ENCODE results near the gene NOL12.

Gene NOL12

GRCh38 chr22:37659897-37660708, 26.0 kb upstream of the NOL12 start:
- no peak for DNase-seq

DNA sequence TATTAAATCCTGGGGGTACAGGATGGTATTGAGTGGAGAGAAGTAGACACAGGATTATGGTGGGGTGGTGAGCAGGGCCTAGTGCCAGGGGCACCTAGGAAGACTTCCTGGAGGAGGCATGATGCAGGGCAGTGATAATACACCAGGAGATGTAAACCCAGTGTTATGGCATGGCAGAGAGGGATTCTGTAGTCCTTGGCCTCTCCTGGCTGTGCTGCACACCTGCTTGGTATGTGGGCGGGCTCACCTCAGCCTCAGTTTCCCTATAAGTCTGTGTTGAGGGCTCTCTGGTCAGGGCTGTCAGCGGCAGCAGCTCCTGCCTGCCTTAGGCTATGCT, 25.5 kb upstream of the NOL12 start:
- no peak for DNase-seq

- no peak for DNase-seq
These were observed 24.8 kb upstream of the NOL12 start for GRCh38 chr22:37661160-37661924.

GRCh38 chr22:37662039-37662438, 24.1 kb upstream of the NOL12 start:
- no peak for DNase-seq

GRCh38 chr22:37663521-37664140, 22.5 kb upstream of the NOL12 start:
- DNase-seq: no peak

DNA sequence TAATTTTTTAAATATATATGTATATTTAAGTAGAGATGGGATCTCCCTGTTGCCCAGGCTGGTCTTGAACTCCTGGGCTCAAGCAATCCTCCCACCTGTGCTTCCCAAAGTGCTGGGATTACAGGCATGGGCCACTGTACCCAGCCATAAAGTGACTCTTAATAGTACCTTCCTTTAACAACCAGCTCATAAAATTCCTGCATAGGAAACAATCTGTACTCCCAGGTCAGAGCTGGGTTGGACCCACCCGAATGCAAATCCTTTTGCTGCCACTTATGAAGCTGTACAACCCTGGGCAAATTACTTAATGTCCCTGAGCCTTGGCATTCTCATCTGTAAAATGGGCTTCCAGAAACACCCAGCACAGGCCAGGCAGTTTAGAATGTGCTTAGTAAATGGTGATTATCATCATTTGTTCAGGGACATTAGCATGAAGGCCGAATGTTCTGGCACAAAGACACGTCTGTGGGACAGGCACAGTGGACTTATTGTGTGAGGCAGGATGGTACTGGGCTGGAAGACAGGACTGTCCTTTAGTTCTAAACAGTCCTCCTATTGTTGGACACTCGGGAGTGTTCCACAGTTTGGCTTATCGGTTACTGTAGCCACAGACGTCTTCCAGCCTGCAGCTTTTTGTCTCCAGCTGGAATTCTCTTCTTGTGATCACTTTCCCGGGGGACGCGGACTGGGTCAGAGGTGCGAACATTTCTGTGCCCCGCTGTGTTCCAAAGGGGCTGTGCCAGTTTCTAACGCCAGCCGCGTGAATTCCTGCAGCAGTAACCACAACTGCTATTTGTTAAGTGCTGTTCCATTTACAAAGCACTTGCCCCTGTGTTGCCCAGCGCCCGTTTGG, 21.7 kb upstream of the NOL12 start:
- no peak for DNase-seq

- DNase-seq: no peak
These were observed 20.7 kb upstream of the NOL12 start for GRCh38 chr22:37665487-37665886.

GRCh38 chr22:37669586-37669985, 16.6 kb upstream of the NOL12 start:
- DNase-seq: no peak

- DNase-seq: no peak
These were observed 13.8 kb upstream of the NOL12 start for GRCh38 chr22:37672206-37672919.

DNA sequence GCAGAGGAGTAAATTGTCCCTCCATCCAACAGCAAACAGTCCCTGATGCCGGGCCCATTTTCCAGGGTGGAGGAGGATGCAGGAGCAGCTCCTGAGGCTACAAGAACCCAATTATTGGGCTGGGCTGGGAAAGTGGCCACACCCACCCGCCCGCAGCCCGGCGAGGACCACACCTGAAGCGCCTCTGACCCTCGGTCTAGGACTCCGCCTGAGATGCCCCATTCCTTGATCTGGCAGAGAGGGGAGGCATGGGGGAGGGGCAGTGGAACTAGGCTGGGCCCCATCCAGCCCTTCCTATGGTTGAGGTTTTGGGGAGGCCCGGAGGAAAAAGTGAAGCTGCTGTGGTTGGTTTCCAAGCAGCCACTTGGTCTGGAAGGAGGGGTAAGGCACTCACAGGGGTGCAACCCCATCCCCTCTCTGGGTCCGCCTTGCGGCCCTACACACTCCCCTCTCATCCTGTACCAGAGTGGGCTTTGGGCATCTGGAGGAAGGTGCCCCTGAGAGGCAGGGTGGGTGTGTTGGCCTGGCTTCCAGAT, 13.2 kb upstream of the NOL12 start:
- no peak for DNase-seq

GRCh38 chr22:37674248-37674647, 11.9 kb upstream of the NOL12 start:
- no peak for DNase-seq

GRCh38 chr22:37674951-37675929, 10.9 kb upstream of the NOL12 start, which contains the start of gene LGALS1:
LGALS1 (plus strand) TSS chr22:37675636; CDS start chr22:37675703, 67 bp downstream.
- no peak for DNase-seq

GRCh38 chr22:37675930-37676735, 10.0 kb upstream of the NOL12 start:
- no peak for DNase-seq

DNA sequence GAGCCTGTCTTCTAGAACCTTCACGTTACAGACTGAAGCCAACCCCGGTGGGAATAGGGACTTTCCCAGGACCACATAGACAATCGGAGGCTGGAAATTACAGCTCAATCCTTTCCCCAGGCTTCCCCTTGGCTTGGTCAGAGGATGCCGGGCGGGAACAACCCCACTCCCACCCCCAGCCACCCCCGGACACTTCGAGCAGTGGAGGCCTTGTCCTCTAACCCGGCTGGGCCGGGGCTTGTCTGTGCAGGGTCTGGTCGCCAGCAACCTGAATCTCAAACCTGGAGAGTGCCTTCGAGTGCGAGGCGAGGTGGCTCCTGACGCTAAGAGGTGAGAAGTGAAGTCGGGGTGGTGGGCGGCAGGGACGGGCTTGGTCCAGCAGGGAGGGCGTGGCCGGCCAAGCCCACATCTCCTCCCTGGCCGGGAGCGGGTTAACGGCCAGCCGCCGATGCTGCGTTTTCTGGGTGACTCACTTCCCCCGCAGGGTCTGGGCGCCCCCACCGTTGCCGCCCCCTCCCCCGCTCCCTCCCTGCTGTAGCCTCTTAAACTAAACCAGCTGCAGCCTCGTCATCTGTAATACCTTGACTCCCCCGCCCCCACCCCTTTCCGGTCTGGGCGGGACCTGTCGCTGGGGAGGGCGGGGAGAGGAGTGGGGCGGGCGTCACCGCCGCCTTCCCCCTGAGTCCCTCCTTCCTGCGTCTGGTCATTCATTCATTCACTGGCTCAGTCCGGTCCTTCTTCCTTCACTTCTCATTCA, 9.2 kb upstream of the NOL12 start:
- DNase-seq: peak; percentile 98

GRCh38 chr22:37677493-37677974, 8.6 kb upstream of the NOL12 start:
- DNase-seq: no peak

- DNase-seq: no peak
These were observed 7.8 kb upstream of the NOL12 start for GRCh38 chr22:37678372-37678771.

DNA sequence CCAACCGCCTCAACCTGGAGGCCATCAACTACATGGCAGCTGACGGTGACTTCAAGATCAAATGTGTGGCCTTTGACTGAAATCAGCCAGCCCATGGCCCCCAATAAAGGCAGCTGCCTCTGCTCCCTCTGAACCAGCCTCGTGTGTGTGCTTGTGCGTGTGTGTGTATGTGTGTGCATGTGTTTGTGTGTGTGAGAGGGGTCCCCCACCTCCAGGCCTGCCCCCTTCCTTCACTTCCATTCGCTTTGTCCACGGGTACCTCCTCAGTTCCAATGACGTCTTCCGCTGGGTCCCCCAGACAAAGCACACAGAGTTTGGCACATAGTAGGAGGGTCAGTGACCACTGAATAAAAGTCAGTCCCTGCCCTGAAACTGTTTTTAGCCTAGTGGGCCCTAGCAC, 6.5 kb upstream of the NOL12 start:
- no peak for DNase-seq

GRCh38 chr22:37680191-37680851, 5.8 kb upstream of the NOL12 start:
- no peak for DNase-seq
